GM18511 (cell line): Measurements from ENCODE around the gene DNAH14.

Source experiments
- ATAC-seq: cut with Tn5 transposase; IDR thresholded peaks from one replicate; pipeline ENCODE4 v1.9.1; 2021; ENCODE audit warnings: mild to moderate bottlenecking, moderate library complexity; ENCODE audit not compliant: unreplicated experiment

The DNAH14 gene

GRCh38 chr1:225426395-225427234, 497.1 kb downstream of the DNAH14 start:
- ATAC-seq, result no peak

GRCh38 chr1:225427235-225428067, 498.0 kb downstream of the DNAH14 start, which contains the start of gene LBR:
Gene LBR, minus strand, starts transcription at chr1:225428038. Its CDS starts 3,963 bp downstream, at chr1:225424075.
- ATAC-seq, result peak; percentile 44

- ATAC-seq, result peak; percentile 90
These were observed 498.8 kb downstream of the DNAH14 start for GRCh38 chr1:225428068-225428880.

GRCh38 chr1:225428881-225429455, 499.5 kb downstream of the DNAH14 start:
- ATAC-seq, result no peak

GRCh38 chr1:225430301-225430700, 500.8 kb downstream of the DNAH14 start:
- no peak for ATAC-seq

GRCh38 chr1:225431081-225431863, 501.8 kb downstream of the DNAH14 start:
- no peak for ATAC-seq

- no peak for ATAC-seq
These were observed 504.6 kb downstream of the DNAH14 start for GRCh38 chr1:225434046-225434445.

- no peak for ATAC-seq
These were observed 505.6 kb downstream of the DNAH14 start for GRCh38 chr1:225435076-225435475.

GRCh38 chr1:225435487-225435886, 506.0 kb downstream of the DNAH14 start:
- ATAC-seq, result peak; percentile 21

GRCh38 chr1:225435957-225436392, 506.5 kb downstream of the DNAH14 start:
- peak; percentile 72 for ATAC-seq

GRCh38 chr1:225437710-225438437, 508.4 kb downstream of the DNAH14 start:
- no peak for ATAC-seq

GRCh38 chr1:225440380-225441221, 511.1 kb downstream of the DNAH14 start:
- ATAC-seq, result no peak

GRCh38 chr1:225441314-225442122, 512.0 kb downstream of the DNAH14 start:
- peak; percentile 54 for ATAC-seq

GRCh38 chr1:225442123-225442505, 512.6 kb downstream of the DNAH14 start:
- no peak for ATAC-seq

- ATAC-seq, result no peak
These were observed 516.4 kb downstream of the DNAH14 start for GRCh38 chr1:225445639-225446594.

- no peak for ATAC-seq
These were observed 517.1 kb downstream of the DNAH14 start for GRCh38 chr1:225446595-225446960.
